Naive thymus-derived CD4-positive, alpha-beta T cell (primary cell): Measurements from ENCODE around the gene ATP6V0E2. TPM values are rescaled to one million over a fixed set of nuclear protein-coding genes. Genes with fewer than 3 reads are reported as not detected.

ENCODE experiments used
- ATAC-seq: fragments of 150-1000 bp; cut with Tn5 transposase; 2 replicates; pipeline ENCODE4 v1.10.0; 2021; ENCODE audit warnings: mild to moderate bottlenecking, moderate library complexity
- CTCF ChIA-PET: fragments of 350-600 bp; sonication (Branson Sonifier 250); formaldehyde crosslinking; loops from one replicate; lab custom pipeline; 2021; ENCODE audit warnings: antibody characterized with exemption; lab: Charles Lee
- POLR2A ChIA-PET: fragments of 350-600 bp; sonication (Branson Sonifier 250); formaldehyde crosslinking; loops from one replicate; lab custom pipeline; 2021; ENCODE audit warnings: antibody characterized with exemption, inconsistent platforms; lab: Charles Lee
- DNase-seq, 9 donors: peaks; one replicate each; pipeline versions ENCODE4 v3.0.0 to v3.0.0-alpha.2; 2020 to 2022; ENCODE audit warnings: mixed read lengths in 1 of 9
- H3K27ac ChIP-seq: one replicate; pipeline ENCODE4 v1.7.0; 2013; ENCODE audit warnings: mild to moderate bottlenecking, low read depth, low read length, moderate library complexity
- H3K27me3 ChIP-seq, 2 donors: one replicate each; pipeline ENCODE4 v1.7.0; 2013; ENCODE audit warnings: low read length in 2 of 2, mild to moderate bottlenecking in 2 of 2, moderate library complexity in 2 of 2; ENCODE audit not compliant: control insufficient read depth in 2 of 2, insufficient read depth in 2 of 2
- H3K36me3 ChIP-seq, 3 experiments: 1 replicate in 2 of 3; 2 replicates in 1 of 3; pipeline ENCODE4 v1.7.0; 2013; ENCODE audit warnings: low read length in 3 of 3, mild to moderate bottlenecking in 3 of 3, moderate library complexity in 1 of 3; ENCODE audit not compliant: insufficient read depth in 3 of 3, control insufficient read depth in 2 of 3
- H3K4me1 ChIP-seq, 2 donors: one replicate each; pipeline ENCODE4 v1.7.0; 2013; ENCODE audit warnings: low read length in 2 of 2, mild to moderate bottlenecking in 2 of 2, moderate library complexity in 1 of 2; ENCODE audit not compliant: control insufficient read depth in 2 of 2, insufficient read depth in 2 of 2
- H3K4me3 ChIP-seq: 2 replicates; pipeline ENCODE4 v1.7.0; 2013; ENCODE audit warnings: mild to moderate bottlenecking, low read length
- H3K9me3 ChIP-seq, 3 experiments: 1 replicate in 2 of 3; 2 replicates in 1 of 3; pipeline ENCODE4 v1.7.0; 2013; ENCODE audit warnings: low read length in 3 of 3; ENCODE audit not compliant: control insufficient read depth in 2 of 3
- H3K27ac Mint-ChIP-seq, 9 donors: one replicate each; pipeline ENCODE4 v1.8.0; 2020 to 2022; ENCODE audit warnings: mixed read lengths in 9 of 9, mild to moderate bottlenecking in 8 of 9, moderate library complexity in 5 of 9, inconsistent platforms in 2 of 9
- H3K27me3 Mint-ChIP-seq, 5 donors: one replicate each; pipeline ENCODE4 v1.8.0; 2021 to 2022; ENCODE audit warnings: mixed read lengths in 5 of 5, mild to moderate bottlenecking in 1 of 5
- H3K36me3 Mint-ChIP-seq, 5 donors: one replicate each; pipeline ENCODE4 v1.8.0; 2020 to 2022; ENCODE audit warnings: mixed read lengths in 5 of 5, mild to moderate bottlenecking in 3 of 5, inconsistent platforms in 1 of 5
- H3K4me1 Mint-ChIP-seq, 7 donors: one replicate each; pipeline ENCODE4 v1.8.0; 2020 to 2022; ENCODE audit warnings: mixed read lengths in 7 of 7, mild to moderate bottlenecking in 3 of 7, inconsistent platforms in 1 of 7
- H3K4me3 Mint-ChIP-seq, 10 donors: one replicate each; pipeline ENCODE4 v1.8.0; 2020 to 2022; ENCODE audit warnings: mild to moderate bottlenecking in 10 of 10, mixed read lengths in 10 of 10, moderate library complexity in 6 of 10, inconsistent platforms in 2 of 10
- H3K9me3 Mint-ChIP-seq, 11 donors: one replicate each; pipeline ENCODE4 v1.8.0; 2020 to 2022; ENCODE audit warnings: mixed read lengths in 11 of 11, mild to moderate bottlenecking in 4 of 11, inconsistent platforms in 1 of 11, moderate library complexity in 1 of 11
- intact Hi-C, 2 donors: fragments of 100-400 bp; cut with micrococcal nuclease; formaldehyde crosslinking; loops; one replicate each; pipeline ENCODE4 v1.15.1; 2023
- polyA plus RNA-seq, 2 donors: library from polyadenylated mRNA; unstranded; fragments of 300-500 nt; fragmentation: Illumina TruSeq; gene quantifications; one replicate each; pipeline ENCODE4 v1.2.3, GENCODE V29; 2021
- total RNA-seq, 6 experiments: library from RNA in 5 of 6; stranded (reverse) in 5 of 6; gene quantifications; 1 replicate in 5 of 6; 2 replicates in 1 of 6; pipeline ENCODE4 v1.2.3 and lab custom pipeline; 2021 to 2026

The ATP6V0E2 gene
- total and polyA plus RNA-seq, 7 experiments from 2014 or later = 32.7 to 240 (median 67.5) TPM

GRCh38 chr7:149859369-149859768 lies 14.4 kb upstream of the ATP6V0E2 start:
- no peak for ATAC-seq
- Histone ChIP-seq H3K27ac (no peak overlapping the region), H3K27me3 (no peaks in the 10 kb centered on the region), H3K36me3 (peaks cover 0 to 38% (median 14%) of the 10 kb centered on the region in 3 experiments), H3K4me3 (no peak overlapping the region), H3K4me1 (peaks cover 10 to 69% of the 10 kb centered on the region in 2 donors), H3K9me3 (no peaks in the 10 kb centered on the region)
- Mint-ChIP-seq H3K36me3 (peaks cover 7 to 44% (median 25%) of the 10 kb centered on the region in 5 donors), H3K4me1 (peaks cover 46 to 93% (median 83%) of the 10 kb centered on the region in 7 donors), H3K4me3 (peak overlapping the region in 1 of 10 donors; percentile 25), H3K27ac (peak overlapping the region in 4 of 9 donors; percentile 22 to 66 (median 38)), H3K9me3 (no peaks in the 10 kb centered on the region), H3K27me3 (no peaks in the 10 kb centered on the region)
- POLR2A ChIA-PET = interaction anchor here (1.1 to 3.8 kb wide), 4 partner anchors 9 to 20 kb away, joined by 3 to 24 read pairs (median 7); no protein-coding TSS in a partner anchor
- CTCF ChIA-PET = no interaction called here
- DNase-seq = no peak
- intact Hi-C loops = no loop called here

GRCh38 chr7:149859876-149860275 lies 13.9 kb upstream of the ATP6V0E2 start:
- H3K4me3 ChIP-seq = no peak overlapping the region
- Mint-ChIP-seq H3K36me3 (peaks cover 7 to 45% (median 26%) of the 10 kb centered on the region in 5 donors), H3K4me1 (peaks cover 44 to 93% (median 83%) of the 10 kb centered on the region in 7 donors), H3K4me3 (peak overlapping the region in 2 of 10 donors; percentile 25 to 32), H3K27me3 (no peaks in the 10 kb centered on the region), H3K9me3 (no peaks in the 10 kb centered on the region), H3K27ac (peak overlapping the region in 6 of 9 donors; percentile 30 to 84 (median 54))
- CTCF ChIA-PET = no interaction called here
- H3K36me3 ChIP-seq = peaks cover 0 to 38% (median 14%) of the 10 kb centered on the region in 3 experiments
- POLR2A ChIA-PET = interaction anchor here (1.1 to 3.8 kb wide), 4 partner anchors 8 to 20 kb away, joined by 3 to 24 read pairs (median 7); no protein-coding TSS in a partner anchor
- no peaks in the 10 kb centered on the region for H3K27me3 ChIP-seq
- no peaks in the 10 kb centered on the region for H3K9me3 ChIP-seq
- no peak overlapping the region for H3K27ac ChIP-seq
- intact Hi-C loops = loop anchor here in 1 of 2 donors (10.0 kb wide), 1 partner anchor 145 kb away; a partner anchor contains a TSS
- DNase-seq (no peak), ATAC-seq (no peak)
- H3K4me1 ChIP-seq = peaks cover 14 to 69% of the 10 kb centered on the region in 2 donors

- peaks cover 0 to 38% (median 14%) of the 10 kb centered on the region in 3 experiments for H3K36me3 ChIP-seq
- no peak for DNase-seq
- H3K27me3 Mint-ChIP-seq = no peaks in the 10 kb centered on the region
- H3K4me1 ChIP-seq = peaks cover 24 to 69% of the 10 kb centered on the region in 2 donors
- H3K36me3 Mint-ChIP-seq = peaks cover 7 to 49% (median 30%) of the 10 kb centered on the region in 5 donors
- CTCF ChIA-PET = interaction anchor here (0.7 to 0.9 kb wide), 2 partner anchors 13 to 72 kb away, joined by 3 read pairs; no protein-coding TSS in a partner anchor
- H3K27ac ChIP-seq = no peak overlapping the region
- intact Hi-C loops = loop anchor here in 1 of 2 donors (10.0 kb wide), 1 partner anchor 146 kb away; a partner anchor contains a TSS
- H3K9me3 ChIP-seq = no peaks in the 10 kb centered on the region
- H3K4me3 Mint-ChIP-seq = peak overlapping the region in 1 of 10 donors; percentile 6
- ATAC-seq = no peak
- H3K4me3 ChIP-seq = no peak overlapping the region
- POLR2A ChIA-PET = interaction anchor here (0.6 to 3.8 kb wide), 5 partner anchors 9 to 56 kb away, joined by 3 to 24 read pairs (median 10); partner anchors contain the start of gene ZNF862
- H3K9me3 Mint-ChIP-seq = no peaks in the 10 kb centered on the region
- H3K27me3 ChIP-seq = no peaks in the 10 kb centered on the region
- peak overlapping the region in 5 of 9 donors; percentile 43 to 83 (median 56) for H3K27ac Mint-ChIP-seq
- peaks cover 40 to 93% (median 83%) of the 10 kb centered on the region in 7 donors for H3K4me1 Mint-ChIP-seq
Observed at GRCh38 chr7:149860821-149861727, 12.7 kb upstream of the ATP6V0E2 start.

- H3K27ac Mint-ChIP-seq = peak overlapping the region in 6 of 9 donors; percentile 10 to 83 (median 50)
- intact Hi-C loops = loop anchor here in 1 of 2 donors (10.0 kb wide), 1 partner anchor 147 kb away; a partner anchor contains a TSS
- no peaks in the 10 kb centered on the region for H3K9me3 Mint-ChIP-seq
- no peak for ATAC-seq
- H3K4me3 Mint-ChIP-seq = peak overlapping the region in 1 of 10 donors; percentile 6
- Histone ChIP-seq H3K27me3 (no peaks in the 10 kb centered on the region), H3K27ac (no peak overlapping the region), H3K4me1 (peaks cover 30 to 69% of the 10 kb centered on the region in 2 donors), H3K9me3 (no peaks in the 10 kb centered on the region), H3K4me3 (no peak overlapping the region), H3K36me3 (peaks cover 0 to 38% (median 14%) of the 10 kb centered on the region in 3 experiments)
- no peak for DNase-seq
- H3K27me3 Mint-ChIP-seq = no peaks in the 10 kb centered on the region
- CTCF ChIA-PET = interaction anchor here (0.7 to 0.9 kb wide), 2 partner anchors 13 to 72 kb away, joined by 3 read pairs; no protein-coding TSS in a partner anchor
- POLR2A ChIA-PET = interaction anchor here (1.5 to 3.8 kb wide), 5 partner anchors 9 to 23 kb away, joined by 4 to 24 read pairs (median 10); partner anchors contain the start of gene ZNF862
- H3K4me1 Mint-ChIP-seq = peaks cover 35 to 93% (median 83%) of the 10 kb centered on the region in 7 donors
- peaks cover 7 to 49% (median 30%) of the 10 kb centered on the region in 5 donors for H3K36me3 Mint-ChIP-seq
Observed at GRCh38 chr7:149861728-149862045, 12.1 kb upstream of the ATP6V0E2 start.

- Histone ChIP-seq H3K36me3 (peaks cover 0 to 38% (median 14%) of the 10 kb centered on the region in 3 experiments), H3K27ac (no peak overlapping the region), H3K4me3 (no peak overlapping the region), H3K4me1 (peaks cover 35 to 69% of the 10 kb centered on the region in 2 donors), H3K9me3 (no peaks in the 10 kb centered on the region), H3K27me3 (no peaks in the 10 kb centered on the region)
- POLR2A ChIA-PET = interaction anchor here (1.5 to 3.8 kb wide), 4 partner anchors 8 to 21 kb away, joined by 4 to 24 read pairs (median 13); no protein-coding TSS in a partner anchor
- CTCF ChIA-PET = interaction anchor here (0.9 kb wide), 1 partner anchor 22 kb away, joined by 3 read pairs; no protein-coding TSS in a partner anchor
- DNase-seq (no peak), ATAC-seq (no peak)
- H3K27ac Mint-ChIP-seq = peak overlapping the region in 4 of 9 donors; percentile 56 to 97 (median 79)
- peaks cover 7 to 49% (median 30%) of the 10 kb centered on the region in 5 donors for H3K36me3 Mint-ChIP-seq
- peak overlapping the region in 2 of 10 donors; percentile 50 to 74 for H3K4me3 Mint-ChIP-seq
- intact Hi-C loops = loop anchor here in 1 of 2 donors (10.0 kb wide), 1 partner anchor 147 kb away; a partner anchor contains a TSS
- H3K27me3 Mint-ChIP-seq = no peaks in the 10 kb centered on the region
- peaks cover 37 to 93% (median 83%) of the 10 kb centered on the region in 7 donors for H3K4me1 Mint-ChIP-seq
- H3K9me3 Mint-ChIP-seq = no peaks in the 10 kb centered on the region
Observed at GRCh38 chr7:149862156-149862555, 11.6 kb upstream of the ATP6V0E2 start.

GRCh38 chr7:149863500-149863899 lies 10.3 kb upstream of the ATP6V0E2 start:
- Histone ChIP-seq H3K27me3 (no peaks in the 10 kb centered on the region), H3K27ac (peak overlapping the region; percentile 88), H3K4me1 (peaks cover 48 to 72% of the 10 kb centered on the region in 2 donors), H3K36me3 (peaks cover 0 to 38% (median 14%) of the 10 kb centered on the region in 3 experiments), H3K4me3 (no peak overlapping the region), H3K9me3 (no peaks in the 10 kb centered on the region)
- CTCF ChIA-PET = no interaction called here
- H3K4me1 Mint-ChIP-seq = peaks cover 41 to 93% (median 81%) of the 10 kb centered on the region in 7 donors
- intact Hi-C loops = loop anchor here in 1 of 2 donors (10.0 kb wide), 1 partner anchor 149 kb away; a partner anchor contains a TSS
- POLR2A ChIA-PET = interaction anchor here (1.0 to 3.0 kb wide), 3 partner anchors 11 to 21 kb away, joined by 3 to 19 read pairs (median 12); partner anchors contain the start of gene ATP6V0E2
- peaks cover 7 to 43% (median 30%) of the 10 kb centered on the region in 5 donors for H3K36me3 Mint-ChIP-seq
- no peaks in the 10 kb centered on the region for H3K9me3 Mint-ChIP-seq
- H3K4me3 Mint-ChIP-seq = peak overlapping the region in 5 of 10 donors; percentile 32 to 74 (median 48)
- H3K27ac Mint-ChIP-seq = peak overlapping the region; percentile 52 to 99 (median 96)
- H3K27me3 Mint-ChIP-seq = no peaks in the 10 kb centered on the region
- DNase-seq (no peak), ATAC-seq (no peak)
